WTC11 (cell line): Measurements from ENCODE around the gene EFHC2.

Experiments used
- CTCF ChIP-seq: fragments of 200-600 bp; IDR thresholded peaks from 2 replicates; pipeline ENCODE4 v1.8.0; 2022; ENCODE audit warnings: antibody characterized with exemption
- NFYB ChIP-seq: sonication (generic); formaldehyde crosslinking; conservative IDR thresholded peaks from 2 replicates; pipeline ENCODE4 v1.8.0; 2022; ENCODE audit warnings: low read depth, missing genetic modification reagents
- TEAD1 ChIP-seq: sonication (generic); formaldehyde crosslinking; IDR thresholded peaks from 2 replicates; pipeline ENCODE4 v1.8.0; 2022; ENCODE audit warnings: mild to moderate bottlenecking, missing genetic modification reagents
- ZBTB21 ChIP-seq: sonication (generic); formaldehyde crosslinking; IDR thresholded peaks from 2 replicates; pipeline ENCODE4 v1.8.1; 2023; ENCODE audit warnings: mild to moderate bottlenecking, missing genetic modification reagents, borderline replicate concordance
- ZNF281 ChIP-seq: sonication (generic); formaldehyde crosslinking; IDR thresholded peaks from 2 replicates; pipeline ENCODE4 v1.8.0; 2023; ENCODE audit warnings: mild to moderate bottlenecking, missing genetic modification reagents
- ZNF512 ChIP-seq: sonication (generic); formaldehyde crosslinking; IDR thresholded peaks from 2 replicates; pipeline ENCODE4 v1.8.1; 2022; ENCODE audit warnings: missing genetic modification reagents, borderline replicate concordance

GRCh38 chrX:44265559-44265958 lies 77.9 kb downstream of the EFHC2 start:
- no peak for TF ChIP-seq ZNF512 (CRISPR knock-in tag)
- no peak for TF ChIP-seq CTCF
- TF ChIP-seq ZNF281 (CRISPR knock-in tag): no peak
- no peak for TF ChIP-seq NFYB
- TF ChIP-seq TEAD1 (CRISPR knock-in tag): no peak
- TF ChIP-seq ZBTB21 (CRISPR knock-in tag): no peak
